Epithelial cell of proximal tubule (primary cell): ENCODE data around the gene MFGE8. TPM values are rescaled to one million over a fixed set of nuclear protein-coding genes. Genes with fewer than 3 reads are reported as not detected.
"Not testable (repeated sequence)": the region's sequence is repeated elsewhere in the genome, so short reads cannot be mapped to it uniquely, and the experiment has no call there.

Experiments
- DNase-seq: peaks from one replicate; pipeline ENCODE4 v3.0.0-alpha.2; 2011; ENCODE audit warnings: low read depth
- H3K4me3 ChIP-seq: 2 replicates; pipeline ENCODE4 v1.5.1; 2011; ENCODE audit warnings: low read depth, mild to moderate bottlenecking, low read length
- total RNA-seq: library from RNA; depleted of rRNA; stranded (reverse); fragments of >200 nt; gene quantifications from 2 replicates; pipeline ENCODE4 v1.2.3, GENCODE V29; 2015
- TF ChIP-seq, protein P1 (sequence below): conservative IDR thresholded peaks from 2 replicates; pipeline ENCODE4 v1.5.1; 2012; ENCODE audit warnings: low read depth, mild to moderate bottlenecking, low read length

Gene MFGE8
- total RNA-seq, 1 donor from 2014 or later: 135 TPM

DNA sequence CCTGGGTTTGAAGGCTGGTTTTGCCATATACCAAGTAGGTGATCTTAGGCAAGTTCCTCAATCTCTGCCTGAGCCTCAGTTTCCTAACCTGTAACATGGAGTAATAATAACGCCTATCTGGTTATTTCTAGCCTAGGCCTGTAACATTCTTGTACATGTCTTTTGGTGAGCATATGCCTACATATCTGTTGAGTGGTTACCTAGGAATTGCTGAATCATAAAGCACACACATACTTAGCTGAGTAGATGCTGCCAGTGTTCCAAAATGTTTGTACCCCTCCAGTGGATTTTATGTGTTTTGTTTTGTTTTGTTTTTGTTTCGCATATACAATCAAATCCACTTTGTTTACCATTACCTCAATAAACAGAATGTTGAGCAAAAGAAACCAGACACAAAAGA is 17.4 kb upstream of the MFGE8 start:
- TF ChIP-seq, protein P1, sequence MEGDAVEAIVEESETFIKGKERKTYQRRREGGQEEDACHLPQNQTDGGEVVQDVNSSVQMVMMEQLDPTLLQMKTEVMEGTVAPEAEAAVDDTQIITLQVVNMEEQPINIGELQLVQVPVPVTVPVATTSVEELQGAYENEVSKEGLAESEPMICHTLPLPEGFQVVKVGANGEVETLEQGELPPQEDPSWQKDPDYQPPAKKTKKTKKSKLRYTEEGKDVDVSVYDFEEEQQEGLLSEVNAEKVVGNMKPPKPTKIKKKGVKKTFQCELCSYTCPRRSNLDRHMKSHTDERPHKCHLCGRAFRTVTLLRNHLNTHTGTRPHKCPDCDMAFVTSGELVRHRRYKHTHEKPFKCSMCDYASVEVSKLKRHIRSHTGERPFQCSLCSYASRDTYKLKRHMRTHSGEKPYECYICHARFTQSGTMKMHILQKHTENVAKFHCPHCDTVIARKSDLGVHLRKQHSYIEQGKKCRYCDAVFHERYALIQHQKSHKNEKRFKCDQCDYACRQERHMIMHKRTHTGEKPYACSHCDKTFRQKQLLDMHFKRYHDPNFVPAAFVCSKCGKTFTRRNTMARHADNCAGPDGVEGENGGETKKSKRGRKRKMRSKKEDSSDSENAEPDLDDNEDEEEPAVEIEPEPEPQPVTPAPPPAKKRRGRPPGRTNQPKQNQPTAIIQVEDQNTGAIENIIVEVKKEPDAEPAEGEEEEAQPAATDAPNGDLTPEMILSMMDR: no peak
- DNase-seq: no peak
- no peak overlapping the region for H3K4me3 ChIP-seq

DNA sequence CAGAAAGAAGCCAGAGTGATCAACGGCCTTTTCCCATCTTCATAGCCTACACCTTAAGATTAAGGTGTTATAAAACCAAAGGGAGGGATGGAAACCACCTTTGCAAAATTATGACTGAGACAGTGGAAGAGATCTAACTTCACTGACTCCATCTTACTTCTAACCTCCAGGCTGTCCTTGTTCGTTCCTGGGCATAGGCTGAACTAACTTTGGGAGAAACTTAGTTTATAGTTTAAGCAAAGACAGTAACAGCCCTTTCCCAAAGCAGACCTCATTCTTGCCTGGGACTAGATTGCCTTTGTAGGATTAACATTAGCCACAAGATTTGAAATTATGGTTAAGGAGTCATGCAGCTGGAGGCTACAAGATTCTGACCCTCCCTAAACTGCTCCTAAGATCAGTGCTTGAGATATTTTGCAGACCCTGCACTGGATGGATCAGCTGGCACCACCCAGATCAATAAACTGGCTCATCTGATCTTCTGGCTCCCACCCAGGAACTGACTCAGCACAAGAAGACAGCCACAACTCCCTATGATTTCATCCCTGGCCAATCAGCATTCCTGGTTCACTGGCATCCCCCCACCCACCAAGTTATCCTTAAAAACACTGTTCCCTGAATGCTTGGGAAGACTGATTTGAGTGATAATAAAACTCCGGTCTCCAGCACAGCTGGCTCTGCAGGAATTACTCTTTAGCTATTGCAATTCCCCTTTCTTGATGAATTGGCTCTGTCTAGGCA is 16.3 kb upstream of the MFGE8 start:
- not testable (repeated sequence) for H3K4me3 ChIP-seq, DNase-seq

DNA sequence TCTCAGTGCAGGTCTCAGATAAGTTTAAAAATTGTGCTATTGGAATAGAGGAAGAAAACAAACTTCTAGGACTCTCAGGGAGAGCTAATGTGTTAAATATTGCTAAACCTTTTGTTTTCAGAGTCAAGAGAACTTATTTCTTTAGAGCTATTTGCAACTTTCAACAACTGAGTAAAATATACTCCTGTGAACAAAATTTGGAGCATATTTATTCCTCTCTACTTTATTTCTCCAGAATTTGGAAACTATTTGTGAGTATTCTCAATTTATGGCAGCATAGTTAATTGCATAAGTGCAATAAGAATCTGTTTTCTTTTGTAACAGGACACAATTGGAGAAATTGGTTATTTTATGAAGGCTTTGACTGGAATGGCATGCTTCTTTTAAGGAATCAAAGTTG is 15.0 kb upstream of the MFGE8 start:
- not testable (repeated sequence) for H3K4me3 ChIP-seq, DNase-seq

GRCh38 chr15:88925648-88926047 is 12.5 kb upstream of the MFGE8 start:
- DNase-seq, H3K4me3 ChIP-seq: not testable (repeated sequence)

GRCh38 chr15:88920892-88921435 is 7.8 kb upstream of the MFGE8 start:
- DNase-seq, H3K4me3 ChIP-seq: not testable (repeated sequence)

GRCh38 chr15:88920186-88920891 is 7.2 kb upstream of the MFGE8 start:
- DNase-seq: no peak
- TF ChIP-seq, protein P1: no peak
- H3K4me3 ChIP-seq: no peak overlapping the region

- peak; percentile 99 for DNase-seq
- H3K4me3 ChIP-seq: no peak overlapping the region
- TF ChIP-seq, protein P1: no peak
Measured at GRCh38 chr15:88918738-88919137, 5.6 kb upstream of the MFGE8 start.

DNA sequence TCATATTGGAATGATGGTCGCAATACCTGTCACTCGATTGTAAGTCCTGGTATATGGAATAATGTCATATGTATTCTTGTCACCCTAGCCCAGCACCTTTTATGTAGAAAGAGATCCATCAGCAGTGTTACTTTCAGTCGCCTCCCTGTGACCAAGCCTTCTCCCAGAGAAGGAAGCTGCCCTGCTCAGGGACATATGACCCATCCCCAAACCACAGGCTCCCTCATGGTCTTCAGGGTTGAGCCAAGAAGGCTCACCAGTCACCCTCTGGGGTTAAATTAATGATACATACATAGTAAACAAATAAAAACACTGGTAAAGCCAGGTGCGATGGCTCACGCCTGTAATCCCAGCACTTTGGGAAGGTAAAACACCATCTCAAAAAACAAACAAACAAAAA is 4.6 kb upstream of the MFGE8 start:
- TF ChIP-seq, protein P1: no peak
- no peak for DNase-seq

GRCh38 chr15:88915354-88915753 is 2.2 kb upstream of the MFGE8 start:
- no peak for DNase-seq
- no peak overlapping the region for H3K4me3 ChIP-seq
- TF ChIP-seq, protein P1: no peak

More for the DNA sequence above, 4.6 kb upstream of the MFGE8 start:
- H3K4me3 ChIP-seq: no peak overlapping the region
